ENCODE results near the gene ATXN7L1.

The ATXN7L1 gene

GRCh38 chr7:105625986-105626385 lies 250.4 kb downstream of the ATXN7L1 start:
- no peaks in the 10 kb centered on the region for H3K4me1 ChIP-seq (ENCODE audit: control insufficient read depth, insufficient read depth, low read length, unreplicated experiment)
- no peaks in the 10 kb centered on the region for H3K27me3 ChIP-seq (ENCODE audit: insufficient read depth, low read length)
- no peak overlapping the region for H3K27ac ChIP-seq (ENCODE audit: low read depth, low read length)
- no peak overlapping the region for H3K4me3 ChIP-seq (ENCODE audit: low read depth, low read length)
- no peaks in the 10 kb centered on the region for H3K79me2 ChIP-seq (ENCODE audit: control insufficient read depth, insufficient read depth, low read length, unreplicated experiment)
- H3K36me3 ChIP-seq (ENCODE audit: insufficient read depth, low read length) = peaks cover 16% of the 10 kb centered on the region
- no peak overlapping the region for H2AFZ ChIP-seq (ENCODE audit: low read length, unreplicated experiment)

GRCh38 chr7:105623906-105624305 lies 252.5 kb downstream of the ATXN7L1 start:
- no peaks in the 10 kb centered on the region for H3K4me1 ChIP-seq (ENCODE audit: control insufficient read depth, insufficient read depth, low read length, unreplicated experiment)
- no peak overlapping the region for H2AFZ ChIP-seq (ENCODE audit: low read length, unreplicated experiment)
- no peak overlapping the region for H3K27ac ChIP-seq (ENCODE audit: low read depth, low read length)
- H3K27me3 ChIP-seq (ENCODE audit: insufficient read depth, low read length) = no peaks in the 10 kb centered on the region
- H3K79me2 ChIP-seq (ENCODE audit: control insufficient read depth, insufficient read depth, low read length, unreplicated experiment) = no peaks in the 10 kb centered on the region
- peaks cover 16% of the 10 kb centered on the region for H3K36me3 ChIP-seq (ENCODE audit: insufficient read depth, low read length)
- H3K4me3 ChIP-seq (ENCODE audit: low read depth, low read length) = no peak overlapping the region

- H2AFZ ChIP-seq (ENCODE audit: low read length, unreplicated experiment) = no peak overlapping the region
- H3K36me3 ChIP-seq (ENCODE audit: insufficient read depth, low read length) = peaks cover 16% of the 10 kb centered on the region
- H3K79me2 ChIP-seq (ENCODE audit: control insufficient read depth, insufficient read depth, low read length, unreplicated experiment) = no peaks in the 10 kb centered on the region
- no peak overlapping the region for H3K4me3 ChIP-seq (ENCODE audit: low read depth, low read length)
- no peaks in the 10 kb centered on the region for H3K4me1 ChIP-seq (ENCODE audit: control insufficient read depth, insufficient read depth, low read length, unreplicated experiment)
- H3K27ac ChIP-seq (ENCODE audit: low read depth, low read length) = no peak overlapping the region
- no peaks in the 10 kb centered on the region for H3K27me3 ChIP-seq (ENCODE audit: insufficient read depth, low read length)
These were observed 253.0 kb downstream of the ATXN7L1 start for GRCh38 chr7:105623378-105623777.

GRCh38 chr7:105622106-105622731 lies 254.2 kb downstream of the ATXN7L1 start:
- H3K36me3 ChIP-seq (ENCODE audit: insufficient read depth, low read length) = peaks cover 16% of the 10 kb centered on the region
- H3K27me3 ChIP-seq (ENCODE audit: insufficient read depth, low read length) = no peaks in the 10 kb centered on the region
- H2AFZ ChIP-seq (ENCODE audit: low read length, unreplicated experiment) = no peak overlapping the region
- no peaks in the 10 kb centered on the region for H3K4me1 ChIP-seq (ENCODE audit: control insufficient read depth, insufficient read depth, low read length, unreplicated experiment)
- H3K27ac ChIP-seq (ENCODE audit: low read depth, low read length) = no peak overlapping the region
- no peaks in the 10 kb centered on the region for H3K79me2 ChIP-seq (ENCODE audit: control insufficient read depth, insufficient read depth, low read length, unreplicated experiment)
- no peak overlapping the region for H3K4me3 ChIP-seq (ENCODE audit: low read depth, low read length)

GRCh38 chr7:105621617-105622016 lies 254.8 kb downstream of the ATXN7L1 start:
- Histone ChIP-seq H3K36me3 (ENCODE audit: insufficient read depth, low read length) (peaks cover 16% of the 10 kb centered on the region), H3K27me3 (ENCODE audit: insufficient read depth, low read length) (no peaks in the 10 kb centered on the region)

GRCh38 chr7:105621176-105621575 lies 255.2 kb downstream of the ATXN7L1 start:
- H3K4me3 ChIP-seq (ENCODE audit: low read depth, low read length) = no peak overlapping the region
- H3K27me3 ChIP-seq (ENCODE audit: insufficient read depth, low read length) = no peaks in the 10 kb centered on the region
- no peak overlapping the region for H2AFZ ChIP-seq (ENCODE audit: low read length, unreplicated experiment)
- H3K27ac ChIP-seq (ENCODE audit: low read depth, low read length) = no peak overlapping the region
- H3K36me3 ChIP-seq (ENCODE audit: insufficient read depth, low read length) = peaks cover 12% of the 10 kb centered on the region
- H3K79me2 ChIP-seq (ENCODE audit: control insufficient read depth, insufficient read depth, low read length, unreplicated experiment) = no peaks in the 10 kb centered on the region
- no peaks in the 10 kb centered on the region for H3K4me1 ChIP-seq (ENCODE audit: control insufficient read depth, insufficient read depth, low read length, unreplicated experiment)

More at GRCh38 chr7:105621617-105622016, 254.8 kb downstream of the ATXN7L1 start:
- Histone ChIP-seq H3K27ac (ENCODE audit: low read depth, low read length) (no peak overlapping the region), H3K4me3 (ENCODE audit: low read depth, low read length) (no peak overlapping the region), H2AFZ (ENCODE audit: low read length, unreplicated experiment) (no peak overlapping the region), H3K79me2 (ENCODE audit: control insufficient read depth, insufficient read depth, low read length, unreplicated experiment) (no peaks in the 10 kb centered on the region), H3K4me1 (ENCODE audit: control insufficient read depth, insufficient read depth, low read length, unreplicated experiment) (no peaks in the 10 kb centered on the region)

- Histone ChIP-seq H3K27me3 (ENCODE audit: insufficient read depth, low read length) (no peaks in the 10 kb centered on the region), H3K79me2 (ENCODE audit: control insufficient read depth, insufficient read depth, low read length, unreplicated experiment) (no peaks in the 10 kb centered on the region), H3K36me3 (ENCODE audit: insufficient read depth, low read length) (peaks cover 3% of the 10 kb centered on the region; the same call in 1 of the 2 replicates), H3K4me1 (ENCODE audit: control insufficient read depth, insufficient read depth, low read length, unreplicated experiment) (no peaks in the 10 kb centered on the region), H3K4me3 (ENCODE audit: low read depth, low read length) (no peak overlapping the region), H3K27ac (ENCODE audit: low read depth, low read length) (no peak overlapping the region), H2AFZ (ENCODE audit: low read length, unreplicated experiment) (no peak overlapping the region)
These were observed 256.8 kb downstream of the ATXN7L1 start for GRCh38 chr7:105619590-105619989.

- H3K27ac ChIP-seq (ENCODE audit: low read depth, low read length) = no peak overlapping the region
- H3K4me1 ChIP-seq (ENCODE audit: control insufficient read depth, insufficient read depth, low read length, unreplicated experiment) = no peaks in the 10 kb centered on the region
- no peak overlapping the region for H3K4me3 ChIP-seq (ENCODE audit: low read depth, low read length)
- no peaks in the 10 kb centered on the region for H3K27me3 ChIP-seq (ENCODE audit: insufficient read depth, low read length)
- H2AFZ ChIP-seq (ENCODE audit: low read length, unreplicated experiment) = no peak overlapping the region
- no peaks in the 10 kb centered on the region for H3K36me3 ChIP-seq (ENCODE audit: insufficient read depth, low read length)
- no peaks in the 10 kb centered on the region for H3K79me2 ChIP-seq (ENCODE audit: control insufficient read depth, insufficient read depth, low read length, unreplicated experiment)
These were observed 258.4 kb downstream of the ATXN7L1 start for GRCh38 chr7:105618016-105618296.

GRCh38 chr7:105617280-105618015 lies 259.0 kb downstream of the ATXN7L1 start:
- no peaks in the 10 kb centered on the region for H3K27me3 ChIP-seq (ENCODE audit: insufficient read depth, low read length)
- H3K4me1 ChIP-seq (ENCODE audit: control insufficient read depth, insufficient read depth, low read length, unreplicated experiment) = no peaks in the 10 kb centered on the region
- H3K4me3 ChIP-seq (ENCODE audit: low read depth, low read length) = no peak overlapping the region
- no peak overlapping the region for H2AFZ ChIP-seq (ENCODE audit: low read length, unreplicated experiment)
- no peak overlapping the region for H3K27ac ChIP-seq (ENCODE audit: low read depth, low read length)
- no peaks in the 10 kb centered on the region for H3K79me2 ChIP-seq (ENCODE audit: control insufficient read depth, insufficient read depth, low read length, unreplicated experiment)
- no peaks in the 10 kb centered on the region for H3K36me3 ChIP-seq (ENCODE audit: insufficient read depth, low read length)

GRCh38 chr7:105614341-105614840 lies 262.0 kb downstream of the ATXN7L1 start:
- H3K79me2 ChIP-seq (ENCODE audit: control insufficient read depth, insufficient read depth, low read length, unreplicated experiment) = no peaks in the 10 kb centered on the region
- no peaks in the 10 kb centered on the region for H3K27me3 ChIP-seq (ENCODE audit: insufficient read depth, low read length)
- no peak overlapping the region for H3K4me3 ChIP-seq (ENCODE audit: low read depth, low read length)
- no peak overlapping the region for H2AFZ ChIP-seq (ENCODE audit: low read length, unreplicated experiment)
- peaks cover 5% of the 10 kb centered on the region for H3K4me1 ChIP-seq (ENCODE audit: control insufficient read depth, insufficient read depth, low read length, unreplicated experiment)
- no peak overlapping the region for H3K27ac ChIP-seq (ENCODE audit: low read depth, low read length)
- H3K36me3 ChIP-seq (ENCODE audit: insufficient read depth, low read length) = no peaks in the 10 kb centered on the region

All from ACC112 (cell line).